IPS DF 6.9 (cell line): Measurements from ENCODE around the gene AHNAK2.
"Not testable (repeated sequence)": the region's sequence is repeated elsewhere in the genome, so short reads cannot be mapped to it uniquely, and the experiment has no call there.

Source experiments
- DNase-seq: peaks from one replicate; pipeline ENCODE4 v3.0.0-alpha.2; 2013; ENCODE audit warnings: low read depth, low spot score
- H3K27ac ChIP-seq: one replicate; pipeline ENCODE4 v1.5.1; 2013; ENCODE audit warnings: low read length, control low read depth
- H3K27me3 ChIP-seq: 2 replicates; pipeline ENCODE4 v1.6.1; 2013; ENCODE audit warnings: mild to moderate bottlenecking, low read length; ENCODE audit not compliant: control insufficient read depth, insufficient read depth
- H3K36me3 ChIP-seq: 2 replicates; pipeline ENCODE4 v1.6.1; 2013; ENCODE audit warnings: low read length; ENCODE audit not compliant: control insufficient read depth, insufficient read depth
- H3K4me1 ChIP-seq: 2 replicates; pipeline ENCODE4 v1.6.1; 2013; ENCODE audit warnings: low read length; ENCODE audit not compliant: control insufficient read depth, insufficient read depth
- H3K4me3 ChIP-seq: 2 replicates; pipeline ENCODE4 v1.5.1; 2013; ENCODE audit warnings: mild to moderate bottlenecking, low read length
- H3K9me3 ChIP-seq: 2 replicates; pipeline ENCODE4 v1.6.1; 2013; ENCODE audit warnings: low read length, inconsistent platforms; ENCODE audit not compliant: control insufficient read depth, insufficient read depth
- WGBS: extraction: QIAGEN DNeasy Blood & Tissue Kit; methylation state at CpG from one replicate; pipeline ENCODE4 v1.1.7; 2013; ENCODE audit warnings: mixed read lengths, missing lambda C conversion rate; ENCODE audit not compliant: insufficient read length, insufficient coverage; 5-methylcytosine and 5-hydroxymethylcytosine counted together

Gene AHNAK2

DNA sequence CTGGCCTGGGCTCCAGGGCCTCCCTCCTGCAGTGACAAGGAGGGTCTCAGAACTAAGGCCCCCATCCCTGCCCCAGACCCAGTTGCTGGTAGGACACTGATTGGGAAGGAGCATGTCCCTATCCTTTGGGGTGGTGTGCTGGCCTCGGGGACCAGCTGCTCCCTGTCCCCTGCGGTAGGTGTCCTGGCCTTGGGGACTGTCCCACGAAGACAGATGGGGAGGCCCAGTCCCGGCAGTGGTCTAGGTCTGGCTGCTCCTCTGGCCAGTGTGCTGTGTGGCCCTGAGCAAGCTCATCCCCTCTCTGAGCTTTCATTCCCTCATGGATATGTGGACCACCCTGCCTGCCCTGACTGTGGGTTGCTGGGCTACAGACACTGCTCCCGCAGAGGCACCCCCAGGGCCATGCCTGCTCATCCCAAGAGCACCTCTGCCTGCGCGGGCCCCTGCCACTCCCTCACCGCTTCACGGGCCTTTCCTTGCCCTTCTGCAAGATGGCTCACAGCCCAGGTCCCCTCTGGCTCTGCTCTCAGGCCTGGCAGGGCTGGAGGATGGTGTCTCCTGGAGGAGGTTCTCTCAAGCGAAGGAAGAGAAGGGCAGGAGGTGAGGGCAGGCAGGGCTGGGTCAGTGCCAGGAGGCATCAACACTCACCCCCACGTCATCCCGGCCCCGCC lies 12.5 kb downstream of the AHNAK2 start:
- peaks cover 13% of the 10 kb centered on the region for H3K4me1 ChIP-seq
- H3K9me3 ChIP-seq: no peaks in the 10 kb centered on the region
- H3K27ac ChIP-seq: no peak overlapping the region
- DNase-seq: no peak
- no peaks in the 10 kb centered on the region for H3K36me3 ChIP-seq
- H3K4me3 ChIP-seq: no peak overlapping the region
- no CpG with 5 or more reads among the region's 13 CpGs for WGBS
- no peaks in the 10 kb centered on the region for H3K27me3 ChIP-seq

DNA sequence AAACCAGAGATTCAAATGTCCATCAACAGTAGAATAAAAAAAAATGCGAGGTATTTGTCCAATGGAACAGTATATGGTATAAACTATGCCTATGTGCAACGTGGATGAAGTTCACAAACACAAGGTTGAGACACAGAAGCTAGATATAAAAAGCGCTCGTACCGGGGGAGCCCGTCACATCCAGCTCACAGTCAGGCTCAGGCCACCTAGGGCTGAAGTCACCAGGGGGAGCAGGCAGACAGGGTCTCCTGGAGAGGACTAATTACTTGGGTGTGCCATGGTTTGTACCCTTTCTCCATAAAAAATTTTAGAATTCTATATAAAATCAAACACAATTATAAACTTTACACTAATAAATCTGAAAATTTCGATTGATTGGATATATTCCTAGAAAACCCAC lies 13.6 kb downstream of the AHNAK2 start:
- WGBS: 100% methylated on average over 1 of the region's 7 CpGs

DNA sequence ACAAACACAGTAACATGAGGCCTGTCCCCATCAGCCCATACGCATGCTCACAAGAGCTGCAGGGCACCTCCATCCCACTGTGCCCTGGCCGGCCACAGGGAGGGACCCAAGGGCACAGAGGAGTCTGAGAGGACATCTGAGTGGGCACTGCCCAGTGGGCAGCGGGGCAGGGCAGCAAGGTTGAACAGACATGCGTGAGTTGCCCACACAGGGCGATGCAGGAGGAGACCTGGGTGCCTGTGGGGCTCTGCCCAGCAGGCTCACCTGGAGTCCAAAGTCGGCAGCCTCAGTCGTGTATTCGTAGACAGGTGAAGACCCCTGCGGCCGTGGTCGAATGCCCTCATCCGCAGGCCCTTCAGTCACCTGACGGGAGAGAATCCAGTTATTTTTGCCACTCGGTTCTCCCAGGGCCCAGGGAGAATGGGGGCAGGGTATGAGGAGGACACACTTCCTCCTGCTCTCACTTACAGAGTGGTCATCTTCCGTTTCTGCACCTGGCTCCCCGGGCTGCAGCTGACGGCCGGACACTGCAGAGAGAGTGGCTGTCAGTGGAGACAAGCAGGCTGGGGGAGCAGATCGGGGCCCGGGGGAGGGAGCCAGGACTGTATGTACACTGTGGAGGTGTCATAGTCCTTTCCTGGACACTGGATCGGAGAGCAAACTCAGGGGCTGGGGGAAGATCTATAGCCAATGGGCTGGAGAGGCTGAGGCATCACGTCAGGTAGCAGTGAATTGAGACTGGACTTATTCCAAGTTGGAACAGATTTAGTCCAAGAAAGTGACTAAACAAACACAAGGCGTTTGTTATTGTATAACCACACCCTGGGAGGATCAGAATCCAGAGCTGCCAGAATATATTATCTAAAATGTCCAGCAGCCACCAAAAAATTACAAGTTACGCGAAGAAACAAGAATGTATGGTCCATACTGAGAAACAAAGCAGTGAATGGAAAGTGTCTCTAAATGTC lies 20.7 kb downstream of the AHNAK2 start:
- WGBS: no CpG with 5 or more reads among the region's 25 CpGs
- Histone ChIP-seq H3K4me1 (no peaks in the 10 kb centered on the region), H3K36me3 (no peaks in the 10 kb centered on the region), H3K27me3 (no peaks in the 10 kb centered on the region), H3K4me3 (no peak overlapping the region), H3K27ac (no peak overlapping the region), H3K9me3 (no peaks in the 10 kb centered on the region)
- no peak for DNase-seq

More for the DNA sequence above, 13.6 kb downstream of the AHNAK2 start:
- no peaks in the 10 kb centered on the region for H3K27me3 ChIP-seq
- H3K4me3 ChIP-seq: no peak overlapping the region
- H3K9me3 ChIP-seq: no peaks in the 10 kb centered on the region
- H3K4me1 ChIP-seq: peaks cover 10% of the 10 kb centered on the region
- H3K36me3 ChIP-seq: no peaks in the 10 kb centered on the region
- no peak overlapping the region for H3K27ac ChIP-seq
- DNase-seq: no peak

DNA sequence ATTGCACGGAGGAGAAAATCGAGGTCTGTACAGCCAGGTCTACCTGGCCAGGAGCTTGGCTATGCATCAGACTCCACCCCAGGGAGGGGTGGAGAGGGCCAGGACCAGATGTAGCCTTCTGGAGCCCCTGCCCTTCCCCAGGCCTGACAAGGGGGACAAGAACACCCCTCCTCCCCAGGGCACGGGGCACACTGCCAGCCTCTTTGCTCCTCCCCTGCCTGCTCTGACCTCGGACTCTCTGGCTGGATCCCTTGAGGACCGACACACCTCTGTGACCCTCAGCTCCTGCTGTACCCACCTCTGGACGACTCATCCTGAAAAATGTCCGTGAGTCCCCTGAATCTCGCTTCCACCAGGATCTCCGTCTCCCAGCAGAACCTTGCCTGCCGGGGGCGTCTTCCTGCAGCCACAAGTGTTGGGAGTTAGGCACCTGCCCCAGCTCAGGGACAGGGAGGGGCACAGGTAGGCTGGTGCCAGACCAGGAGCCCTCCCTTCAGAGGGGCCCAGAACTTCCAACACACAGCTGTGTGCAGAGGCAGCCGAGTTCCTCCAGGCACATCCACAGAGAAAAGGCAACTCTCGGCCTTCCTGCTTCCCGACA lies 21.8 kb downstream of the AHNAK2 start:
- DNase-seq: no peak
- H3K4me1 ChIP-seq: no peaks in the 10 kb centered on the region
- H3K27me3 ChIP-seq: no peaks in the 10 kb centered on the region
- no peak overlapping the region for H3K4me3 ChIP-seq
- WGBS: no CpG with 5 or more reads among the region's 14 CpGs
- H3K9me3 ChIP-seq: no peaks in the 10 kb centered on the region
- no peak overlapping the region for H3K27ac ChIP-seq
- H3K36me3 ChIP-seq: no peaks in the 10 kb centered on the region

DNA sequence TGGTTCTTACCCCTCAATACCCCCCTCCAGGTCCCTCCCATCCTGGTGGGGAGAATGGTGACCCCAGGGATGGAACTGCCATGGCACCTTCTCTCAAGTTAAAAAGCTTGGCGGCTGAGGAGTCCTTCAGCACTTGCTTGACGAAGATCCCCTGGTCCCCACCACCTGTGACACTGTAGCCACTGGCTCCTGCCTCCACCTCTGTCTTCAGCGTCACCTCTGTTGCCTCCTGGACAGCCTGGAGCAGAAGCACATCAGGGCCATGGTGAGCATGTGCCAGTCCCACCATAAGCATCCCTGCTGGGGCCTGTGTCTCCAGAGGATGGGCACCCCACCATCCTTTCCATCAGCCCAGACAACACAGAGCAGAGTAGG lies 22.8 kb downstream of the AHNAK2 start:
- no CpG with 5 or more reads among the region's 3 CpGs for WGBS
- DNase-seq: no peak
- H3K4me1 ChIP-seq: no peaks in the 10 kb centered on the region
- no peaks in the 10 kb centered on the region for H3K36me3 ChIP-seq
- H3K4me3 ChIP-seq: no peak overlapping the region
- H3K9me3 ChIP-seq: no peaks in the 10 kb centered on the region
- H3K27ac ChIP-seq: no peak overlapping the region
- H3K27me3 ChIP-seq: no peaks in the 10 kb centered on the region

DNA sequence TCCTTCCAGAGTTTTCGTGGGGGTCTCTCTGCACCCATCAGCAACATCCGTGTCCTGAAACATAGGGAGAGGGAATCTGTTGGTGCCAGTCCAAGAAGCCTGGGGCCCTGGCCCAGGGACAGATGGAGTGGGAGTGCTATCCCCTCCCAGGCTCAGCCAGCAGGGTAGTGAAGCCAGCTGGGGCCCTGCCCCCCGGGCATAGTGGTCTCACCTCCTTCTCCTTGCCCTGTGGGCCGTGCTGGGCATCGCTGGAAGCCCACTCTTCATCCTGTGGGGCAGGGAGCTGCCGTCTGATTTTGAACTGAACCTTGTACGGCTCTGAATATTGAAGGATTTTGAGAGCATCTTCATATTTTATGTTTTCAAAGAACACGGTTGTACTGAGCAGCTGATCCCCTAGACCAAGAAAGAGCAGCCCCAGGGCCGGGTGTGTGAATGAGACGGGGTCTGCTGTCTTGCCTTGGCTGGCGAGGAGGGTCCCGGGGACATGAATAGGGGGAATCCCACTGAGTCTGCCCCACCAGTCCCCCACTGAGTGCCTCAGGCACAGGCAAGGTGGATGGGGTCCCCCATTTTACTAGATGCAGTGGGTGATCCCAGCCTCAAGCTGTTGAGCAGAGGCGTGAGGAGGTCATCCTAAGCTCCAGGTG lies 23.3 kb downstream of the AHNAK2 start:
- Histone ChIP-seq H3K4me3 (no peak overlapping the region), H3K4me1 (no peaks in the 10 kb centered on the region), H3K9me3 (no peaks in the 10 kb centered on the region), H3K27ac (no peak overlapping the region), H3K27me3 (no peaks in the 10 kb centered on the region), H3K36me3 (no peaks in the 10 kb centered on the region)
- WGBS: no CpG with 5 or more reads among the region's 13 CpGs
- no peak for DNase-seq

DNA sequence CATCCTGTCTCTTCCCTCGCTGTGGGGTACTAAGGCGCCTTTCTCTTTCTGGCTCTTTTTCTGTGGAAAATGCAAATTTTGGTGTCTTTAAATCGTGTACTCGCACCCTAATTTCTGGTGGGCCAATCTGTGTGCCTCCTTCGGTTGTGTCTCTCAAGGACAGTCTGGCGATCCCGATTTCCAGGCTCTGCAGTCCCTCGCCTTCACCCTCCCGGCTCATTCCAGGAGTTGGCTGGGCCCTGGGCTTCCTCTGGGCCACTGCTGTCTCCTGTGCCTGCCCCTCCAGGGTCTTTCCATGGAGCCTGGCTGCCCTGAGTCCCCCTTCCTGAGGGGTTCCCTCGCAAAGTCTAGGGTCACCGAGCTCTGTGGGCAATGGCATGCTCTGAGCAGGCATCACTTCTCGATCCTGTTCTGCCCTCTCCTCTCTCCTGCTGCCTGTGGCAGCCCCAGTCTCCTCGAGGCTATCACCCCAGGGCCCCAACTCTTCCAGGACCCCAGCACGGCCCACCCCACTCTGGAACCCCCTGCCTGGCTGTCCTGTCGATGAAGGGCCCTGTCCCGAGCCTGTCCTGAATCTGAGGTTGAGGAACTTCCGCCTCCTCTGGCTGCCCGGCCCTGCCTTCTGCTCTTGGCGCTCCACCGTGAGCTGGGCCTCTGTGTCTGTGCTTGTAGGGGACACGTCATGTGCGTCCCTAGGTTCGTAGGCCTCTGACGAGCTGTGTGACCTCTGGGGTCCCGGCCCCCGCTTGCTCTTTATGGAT lies 24.1 kb downstream of the AHNAK2 start:
- no peaks in the 10 kb centered on the region for H3K36me3 ChIP-seq
- H3K9me3 ChIP-seq: no peaks in the 10 kb centered on the region
- H3K4me1 ChIP-seq: no peaks in the 10 kb centered on the region
- no peaks in the 10 kb centered on the region for H3K27me3 ChIP-seq
- DNase-seq: no peak
- no peak overlapping the region for H3K27ac ChIP-seq
- H3K4me3 ChIP-seq: no peak overlapping the region
- no CpG with 5 or more reads among the region's 26 CpGs for WGBS

DNA sequence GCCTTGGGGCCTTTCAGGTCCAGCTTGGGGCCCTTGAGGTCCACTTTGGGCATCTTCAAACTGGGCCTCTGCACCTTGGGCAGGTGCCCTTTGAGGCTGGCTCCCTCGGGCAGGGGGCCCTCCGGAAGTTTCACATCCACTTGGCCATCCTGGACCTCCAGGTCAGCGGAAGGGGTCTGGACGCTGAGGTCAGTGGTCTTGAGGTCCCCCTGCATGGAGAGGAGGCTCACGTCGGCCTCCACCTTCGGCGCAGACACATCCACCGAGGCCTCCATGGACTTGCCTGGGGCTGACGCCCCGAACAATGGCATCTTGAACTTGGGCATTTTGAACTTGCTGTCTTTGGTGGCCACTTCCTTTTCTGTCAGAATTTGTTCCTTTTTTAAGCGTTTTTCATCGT lies 25.1 kb downstream of the AHNAK2 start:
- no peaks in the 10 kb centered on the region for H3K36me3 ChIP-seq
- no peak overlapping the region for H3K27ac ChIP-seq
- DNase-seq: no peak
- H3K27me3 ChIP-seq: no peaks in the 10 kb centered on the region
- no peaks in the 10 kb centered on the region for H3K4me1 ChIP-seq
- H3K4me3 ChIP-seq: no peak overlapping the region
- no CpG with 5 or more reads among the region's 13 CpGs for WGBS
- H3K9me3 ChIP-seq: peaks cover 1% of the 10 kb centered on the region; the same call in 1 of the 2 replicates

DNA sequence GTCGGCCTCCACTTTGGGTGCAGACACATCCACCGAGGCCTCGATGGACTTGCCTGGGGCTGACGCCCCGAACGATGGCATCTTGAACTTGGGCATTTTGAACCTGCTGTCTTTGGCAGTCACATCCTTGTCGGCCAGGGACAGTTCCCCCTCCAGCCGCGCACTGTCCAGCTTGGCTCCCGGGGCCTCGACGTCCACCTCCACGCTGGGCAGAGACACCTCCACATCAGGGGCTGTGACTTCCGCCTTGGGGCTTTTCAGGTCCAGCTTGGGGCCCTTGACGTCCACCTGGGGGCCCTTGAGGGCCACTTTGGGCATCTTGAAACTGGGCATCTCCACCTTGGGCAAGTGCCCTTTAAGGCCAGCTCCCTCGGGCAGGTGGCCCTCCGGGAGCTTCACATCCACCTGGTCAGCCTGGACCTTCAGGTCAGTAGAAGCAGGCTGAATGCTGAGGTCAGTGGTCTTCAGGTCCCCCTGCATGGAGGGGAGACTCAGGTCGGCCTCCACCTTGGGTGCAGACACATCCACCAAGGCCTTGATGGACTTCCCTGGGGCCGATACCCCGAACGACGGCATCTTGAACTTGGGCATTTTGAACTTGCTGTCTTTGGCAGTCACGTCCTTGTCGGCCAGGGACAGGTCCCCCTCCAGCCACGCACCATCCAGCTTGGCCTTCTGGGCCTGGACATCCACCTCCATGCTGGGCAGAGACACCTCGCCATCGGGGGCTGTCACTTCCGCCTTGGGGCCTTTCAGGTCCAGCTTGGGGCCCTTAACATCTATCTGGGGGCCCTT lies 26.1 kb downstream of the AHNAK2 start:
- not testable (repeated sequence) for DNase-seq, H3K27ac ChIP-seq, H3K4me3 ChIP-seq, H3K36me3 ChIP-seq, H3K27me3 ChIP-seq, H3K9me3 ChIP-seq, H3K4me1 ChIP-seq
- WGBS: no CpG with 5 or more reads among the region's 28 CpGs
